Body of pancreas (tissue), 4 donors: ENCODE results near the gene CD82.

Experiments
- CTCF ChIP-seq, 7 experiments: fragments of 450-650 bp in 4 of 7; fragments of 200-600 bp in 3 of 7; sonication (generic) in 3 of 7; IDR thresholded peaks; one replicate each; pipeline ENCODE4 v1.5.1; 2016 to 2019; ENCODE audit warnings: antibody characterized with exemption in 7 of 7
- POLR2A ChIP-seq, 3 donors: fragments of 450-650 bp; IDR thresholded peaks; one replicate each; pipeline ENCODE4 v1.6.1; 2016; ENCODE audit warnings: antibody characterized with exemption in 3 of 3, mild to moderate bottlenecking in 2 of 3

- no peak for TF ChIP-seq CTCF (IDR thresholded peaks at IDR 0.05)
- no peak for TF ChIP-seq POLR2A (IDR thresholded peaks at IDR 0.05)
Measured at GRCh38 chr11:44531116-44531504, 34.4 kb upstream of the CD82 start.
